ENCODE results near the gene PCNT. TPM values are rescaled to one million over a fixed set of nuclear protein-coding genes. Genes with fewer than 3 reads are reported as not detected.

The PCNT gene
- total and polyA plus RNA-seq, 10 of the 15 experiments (the other 5 are each of a cell fraction or from before 2014, with no cell fraction given): 2.9 to 39.6 (median 20.5) TPM

- TF ChIP-seq EP300 (IDR thresholded peaks at IDR 0.05; ENCODE audit: borderline replicate concordance in 1 of 2, control insufficient read depth in 1 of 2, low read depth in 2 of 2, low read length in 2 of 2) (no peak), STAT1 (conservative IDR thresholded peaks at IDR 0.05) (no peak), ZZZ3 (IDR thresholded peaks at IDR 0.05; ENCODE audit: control insufficient read depth, insufficient read length, low read depth) (no peak), PBX3 (IDR thresholded peaks at IDR 0.05; ENCODE audit: insufficient replicate concordance, low read depth, low read length) (no peak), PKNOX1 (IDR thresholded peaks at IDR 0.05) (no peak), HDAC2 (IDR thresholded peaks at IDR 0.05) (0 out of 2 replicates have a peak, but pooled peaks have one; percentile 30), BRCA1 (IDR thresholded peaks at IDR 0.05; ENCODE audit: low read depth, low read length) (no peak), PAX5 (IDR thresholded peaks at IDR 0.05; ENCODE audit: borderline replicate concordance, low read depth, low read length) (no peak), IKZF1 (conservative IDR thresholded peaks at IDR 0.05) (peak; percentile 63; the same call in 1 of the 2 replicates), POLR2A (IDR thresholded peaks at IDR 0.05; ENCODE audit: low read depth, low read length) (peak; percentile 16), IKZF2 (IDR thresholded peaks at IDR 0.05) (no peak), FOXM1 (IDR thresholded peaks at IDR 0.05; ENCODE audit: low read depth, low read length) (no peak), CEBPB (IDR thresholded peaks at IDR 0.05; ENCODE audit: borderline replicate concordance in 1 of 2, low read depth in 2 of 2, low read length in 2 of 2) (no peak), CREM (IDR thresholded peaks at IDR 0.05; ENCODE audit: low read depth) (no peak), ESRRA (IDR thresholded peaks at IDR 0.05; ENCODE audit: low read length) (no peak), ZBED1 (IDR thresholded peaks at IDR 0.05; ENCODE audit: borderline replicate concordance) (no peak), CBX3 (IDR thresholded peaks at IDR 0.05; ENCODE audit: borderline replicate concordance, low read depth) (no peak), BACH1 (IDR thresholded peaks at IDR 0.05; ENCODE audit: borderline replicate concordance) (no peak; the same call in 1 of the 2 replicates), SREBF2 (IDR thresholded peaks at IDR 0.05; ENCODE audit: low read length) (no peak), SUZ12 (IDR thresholded peaks at IDR 0.05; ENCODE audit: unreplicated experiment) (no peak), CBX5 (IDR thresholded peaks at IDR 0.05; ENCODE audit: low read depth) (no peak), MEF2A (IDR thresholded peaks at IDR 0.05; ENCODE audit: insufficient read depth, low read depth, low read length) (0 out of 2 replicates have a peak, but pooled peaks have one; percentile 12), JUNB (IDR thresholded peaks at IDR 0.05) (no peak), WRNIP1 (IDR thresholded peaks at IDR 0.05; ENCODE audit: borderline replicate concordance, low read depth, low read length) (no peak), MEF2B (IDR thresholded peaks at IDR 0.05; ENCODE audit: partially characterized antibody, poor library complexity, severe bottlenecking) (no peak)
- TF ChIP-seq, protein P1, sequence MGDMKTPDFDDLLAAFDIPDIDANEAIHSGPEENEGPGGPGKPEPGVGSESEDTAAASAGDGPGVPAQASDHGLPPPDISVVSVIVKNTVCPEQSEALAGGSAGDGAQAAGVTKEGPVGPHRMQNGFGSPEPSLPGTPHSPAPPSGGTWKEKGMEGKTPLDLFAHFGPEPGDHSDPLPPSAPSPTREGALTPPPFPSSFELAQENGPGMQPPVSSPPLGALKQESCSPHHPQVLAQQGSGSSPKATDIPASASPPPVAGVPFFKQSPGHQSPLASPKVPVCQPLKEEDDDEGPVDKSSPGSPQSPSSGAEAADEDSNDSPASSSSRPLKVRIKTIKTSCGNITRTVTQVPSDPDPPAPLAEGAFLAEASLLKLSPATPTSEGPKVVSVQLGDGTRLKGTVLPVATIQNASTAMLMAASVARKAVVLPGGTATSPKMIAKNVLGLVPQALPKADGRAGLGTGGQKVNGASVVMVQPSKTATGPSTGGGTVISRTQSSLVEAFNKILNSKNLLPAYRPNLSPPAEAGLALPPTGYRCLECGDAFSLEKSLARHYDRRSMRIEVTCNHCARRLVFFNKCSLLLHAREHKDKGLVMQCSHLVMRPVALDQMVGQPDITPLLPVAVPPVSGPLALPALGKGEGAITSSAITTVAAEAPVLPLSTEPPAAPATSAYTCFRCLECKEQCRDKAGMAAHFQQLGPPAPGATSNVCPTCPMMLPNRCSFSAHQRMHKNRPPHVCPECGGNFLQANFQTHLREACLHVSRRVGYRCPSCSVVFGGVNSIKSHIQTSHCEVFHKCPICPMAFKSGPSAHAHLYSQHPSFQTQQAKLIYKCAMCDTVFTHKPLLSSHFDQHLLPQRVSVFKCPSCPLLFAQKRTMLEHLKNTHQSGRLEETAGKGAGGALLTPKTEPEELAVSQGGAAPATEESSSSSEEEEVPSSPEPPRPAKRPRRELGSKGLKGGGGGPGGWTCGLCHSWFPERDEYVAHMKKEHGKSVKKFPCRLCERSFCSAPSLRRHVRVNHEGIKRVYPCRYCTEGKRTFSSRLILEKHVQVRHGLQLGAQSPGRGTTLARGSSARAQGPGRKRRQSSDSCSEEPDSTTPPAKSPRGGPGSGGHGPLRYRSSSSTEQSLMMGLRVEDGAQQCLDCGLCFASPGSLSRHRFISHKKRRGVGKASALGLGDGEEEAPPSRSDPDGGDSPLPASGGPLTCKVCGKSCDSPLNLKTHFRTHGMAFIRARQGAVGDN (IDR thresholded peaks at IDR 0.05): 0 out of 2 replicates have a peak, but pooled peaks have one; percentile 40
Observed at GRCh38 chr21:46324390-46325072, 575 bp downstream of the PCNT start (continued).
